ENCODE measurements around the gene CAV3.
A peak's percentile ranks its signal among the peaks of the same experiment; 100 is the strongest.

CAV3 gene

GRCh38 chr3:8737823-8738222, 4.2 kb downstream of the CAV3 start:
- TF ChIP-seq, protein P1, sequence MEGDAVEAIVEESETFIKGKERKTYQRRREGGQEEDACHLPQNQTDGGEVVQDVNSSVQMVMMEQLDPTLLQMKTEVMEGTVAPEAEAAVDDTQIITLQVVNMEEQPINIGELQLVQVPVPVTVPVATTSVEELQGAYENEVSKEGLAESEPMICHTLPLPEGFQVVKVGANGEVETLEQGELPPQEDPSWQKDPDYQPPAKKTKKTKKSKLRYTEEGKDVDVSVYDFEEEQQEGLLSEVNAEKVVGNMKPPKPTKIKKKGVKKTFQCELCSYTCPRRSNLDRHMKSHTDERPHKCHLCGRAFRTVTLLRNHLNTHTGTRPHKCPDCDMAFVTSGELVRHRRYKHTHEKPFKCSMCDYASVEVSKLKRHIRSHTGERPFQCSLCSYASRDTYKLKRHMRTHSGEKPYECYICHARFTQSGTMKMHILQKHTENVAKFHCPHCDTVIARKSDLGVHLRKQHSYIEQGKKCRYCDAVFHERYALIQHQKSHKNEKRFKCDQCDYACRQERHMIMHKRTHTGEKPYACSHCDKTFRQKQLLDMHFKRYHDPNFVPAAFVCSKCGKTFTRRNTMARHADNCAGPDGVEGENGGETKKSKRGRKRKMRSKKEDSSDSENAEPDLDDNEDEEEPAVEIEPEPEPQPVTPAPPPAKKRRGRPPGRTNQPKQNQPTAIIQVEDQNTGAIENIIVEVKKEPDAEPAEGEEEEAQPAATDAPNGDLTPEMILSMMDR (IDR thresholded peaks at IDR 0.05; ENCODE audit: low read depth, low read length) = no peak
- no peak for DNase-seq
- Histone ChIP-seq H3K4me3 (ENCODE audit: low read depth, low read length) (no peak overlapping the region), H3K36me3 (no peaks in the 10 kb centered on the region), H3K27me3 (ENCODE audit: insufficient read depth, low read depth, severe bottlenecking) (no peaks in the 10 kb centered on the region), H3K27ac (no peak overlapping the region), H3K9me3 (ENCODE audit: severe bottlenecking) (no peaks in the 10 kb centered on the region)

DNA sequence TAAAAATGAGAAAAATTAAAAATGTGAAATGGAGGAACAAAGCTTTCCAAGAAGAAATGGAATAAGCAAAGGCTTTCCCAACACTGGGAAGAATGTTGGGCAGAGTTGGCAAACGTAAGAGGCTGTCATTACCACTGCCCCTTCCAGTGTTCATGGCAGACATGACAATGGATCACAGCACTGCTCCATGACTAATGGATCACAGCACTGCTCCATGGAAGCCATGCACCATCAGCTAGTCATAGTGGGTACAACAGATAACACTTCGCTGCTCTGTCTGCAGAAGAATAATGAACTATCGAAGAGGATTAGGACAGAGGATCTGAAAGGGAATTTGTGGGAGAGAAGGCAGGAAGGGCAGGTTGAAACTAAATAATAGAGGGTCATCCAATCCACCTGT, 5.0 kb downstream of the CAV3 start:
- H3K4me3 ChIP-seq (ENCODE audit: low read depth, low read length) = no peak overlapping the region
- no peak overlapping the region for H3K27ac ChIP-seq
- no peaks in the 10 kb centered on the region for H3K36me3 ChIP-seq
- H3K27me3 ChIP-seq (ENCODE audit: insufficient read depth, low read depth, severe bottlenecking) = no peaks in the 10 kb centered on the region
- H3K9me3 ChIP-seq (ENCODE audit: severe bottlenecking) = no peaks in the 10 kb centered on the region
- TF ChIP-seq, protein P1 (IDR thresholded peaks at IDR 0.05; ENCODE audit: low read depth, low read length) = no peak
- DNase-seq = no peak

DNA sequence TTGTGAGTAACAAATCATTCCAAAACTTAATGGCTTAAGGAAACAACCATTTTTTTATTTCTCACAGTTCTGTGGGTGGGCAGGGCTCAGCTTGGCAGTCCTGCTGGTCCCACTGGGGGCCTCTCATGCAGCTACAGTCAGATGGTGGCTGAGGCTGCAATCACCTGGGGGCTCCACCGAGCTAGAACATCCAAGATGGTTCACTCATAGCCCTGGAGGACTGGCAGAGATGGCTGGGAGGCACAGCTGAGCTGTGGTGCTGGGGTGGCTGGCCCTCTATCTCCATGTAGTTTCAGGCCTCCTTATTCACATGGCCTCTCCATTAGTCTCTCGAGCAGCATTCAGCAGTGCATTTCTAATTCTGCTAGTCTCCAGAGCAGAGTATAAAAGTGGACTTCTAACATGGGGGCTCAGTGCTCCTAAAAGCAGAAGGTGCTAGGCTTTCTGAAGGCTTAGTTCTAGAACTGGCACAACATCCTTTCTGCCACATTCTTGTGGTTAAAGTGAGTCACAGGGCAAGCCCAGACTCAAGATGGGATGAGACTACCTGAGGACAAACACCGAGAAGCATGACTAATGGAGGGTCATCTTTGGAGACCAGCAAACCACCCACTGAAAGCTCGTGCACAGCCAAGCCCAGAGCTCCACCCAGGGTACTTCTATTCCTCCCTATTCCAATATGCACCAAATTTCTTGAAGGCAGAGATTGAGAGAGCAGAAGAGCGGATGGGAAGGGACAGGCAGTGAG, 6.3 kb downstream of the CAV3 start:
- TF ChIP-seq, protein P1 (IDR thresholded peaks at IDR 0.05; ENCODE audit: low read depth, low read length) = no peak
- DNase-seq = no peak
- H3K9me3 ChIP-seq (ENCODE audit: severe bottlenecking) = no peaks in the 10 kb centered on the region

DNA sequence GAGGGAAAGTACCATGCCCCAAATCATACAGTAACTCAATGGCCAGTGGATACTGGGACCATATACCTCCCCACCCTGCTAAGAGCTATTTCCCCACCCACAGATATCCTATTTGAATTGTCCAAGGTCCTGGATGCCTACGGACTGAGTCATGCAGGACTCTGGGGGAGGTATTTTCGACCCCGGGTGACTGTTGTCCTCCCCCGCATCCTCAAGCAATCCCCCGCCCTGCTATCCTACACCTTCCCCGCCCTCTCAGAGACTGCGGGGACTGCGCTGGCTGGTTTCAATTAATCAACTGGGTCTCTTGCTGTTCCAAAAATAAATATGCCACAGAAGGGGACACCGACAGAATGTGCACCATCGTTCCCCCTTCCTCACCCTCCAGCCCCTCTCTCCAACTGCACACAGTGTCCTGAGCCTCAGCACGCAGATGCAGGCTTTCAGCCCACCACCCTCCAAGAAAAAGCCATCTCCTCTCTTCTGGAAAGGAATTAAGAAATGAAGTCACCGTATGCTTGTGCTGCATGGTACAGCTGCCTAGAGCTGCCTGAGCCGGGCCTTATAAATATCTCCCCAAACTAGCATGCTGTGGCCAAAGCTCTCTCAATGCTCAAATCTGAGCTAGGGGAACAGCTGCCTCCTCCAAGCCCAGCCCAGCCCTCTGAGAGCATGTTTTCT, 8.1 kb downstream of the CAV3 start:
- H3K36me3 ChIP-seq = no peaks in the 10 kb centered on the region
- no peaks in the 10 kb centered on the region for H3K9me3 ChIP-seq (ENCODE audit: severe bottlenecking)
- DNase-seq = peak; percentile 50
- peak overlapping the region; percentile 41 for H3K27ac ChIP-seq
- TF ChIP-seq, protein P1 (IDR thresholded peaks at IDR 0.05; ENCODE audit: low read depth, low read length) = no peak
- peak overlapping the region; percentile 6; the same call in 1 of the 2 replicates for H3K4me3 ChIP-seq (ENCODE audit: low read depth, low read length)
- no peaks in the 10 kb centered on the region for H3K27me3 ChIP-seq (ENCODE audit: insufficient read depth, low read depth, severe bottlenecking)

More for the DNA sequence above, 6.3 kb downstream of the CAV3 start:
- Histone ChIP-seq H3K36me3 (no peaks in the 10 kb centered on the region), H3K27ac (no peak overlapping the region), H3K4me3 (ENCODE audit: low read depth, low read length) (no peak overlapping the region), H3K27me3 (ENCODE audit: insufficient read depth, low read depth, severe bottlenecking) (no peaks in the 10 kb centered on the region)

DNA sequence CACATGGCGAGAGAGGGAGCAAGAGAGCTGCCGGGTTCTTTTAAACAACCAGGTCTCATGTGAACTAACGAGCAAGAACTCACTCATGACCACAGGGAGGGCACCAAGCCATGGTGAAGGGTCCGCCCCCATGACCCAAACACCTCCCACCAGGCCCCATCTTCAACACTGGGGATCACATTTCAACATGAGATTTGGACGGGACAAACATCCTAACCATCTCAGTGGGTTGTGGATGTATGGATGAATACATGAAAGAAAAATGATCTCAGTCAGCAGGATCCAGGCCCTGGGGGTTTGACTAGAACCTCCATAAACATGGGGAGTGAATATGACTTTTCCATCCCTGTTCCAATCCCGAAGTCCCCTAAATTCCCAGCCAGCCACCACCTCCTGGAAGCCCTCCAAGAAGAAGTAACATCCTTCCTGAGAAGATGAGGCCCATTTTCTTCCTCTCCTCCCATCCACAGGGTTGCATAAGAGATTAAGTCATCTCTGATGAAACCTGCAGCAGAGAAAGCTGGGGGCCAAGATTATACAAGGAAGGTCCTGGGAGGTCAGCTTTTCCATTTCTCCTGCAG, 9.5 kb downstream of the CAV3 start:
- TF ChIP-seq, protein P1 (IDR thresholded peaks at IDR 0.05; ENCODE audit: low read depth, low read length) = no peak
- Histone ChIP-seq H3K36me3 (no peaks in the 10 kb centered on the region), H3K4me3 (ENCODE audit: low read depth, low read length) (no peak overlapping the region), H3K27ac (peak overlapping the region; percentile 18; the same call in 1 of the 2 replicates), H3K27me3 (ENCODE audit: insufficient read depth, low read depth, severe bottlenecking) (no peaks in the 10 kb centered on the region), H3K9me3 (ENCODE audit: severe bottlenecking) (no peaks in the 10 kb centered on the region)
- DNase-seq = no peak

Measured in WERI-Rb-1 (cell line).